ENCODE results near the gene DVL2.

- TF ChIP-seq EZH2 (IDR thresholded peaks at IDR 0.05; ENCODE audit: insufficient read depth, poor library complexity, severe bottlenecking) = no peak
- TF ChIP-seq EZH2phosphoT487 (IDR thresholded peaks at IDR 0.05; ENCODE audit: insufficient read depth, low read depth) = no peak
These were observed 14.5 kb upstream of the DVL2 start for GRCh38 chr17:7248796-7249195.

Measured in GM23248 (cell line).